CD4-positive, alpha-beta T cell (primary cell): ENCODE results near the gene DNER. TPM values are rescaled to one million over a fixed set of nuclear protein-coding genes. Genes with fewer than 3 reads are reported as not detected.

ENCODE experiments used
- ATAC-seq: fragments of 200-7000 bp; cut with Tn5 transposase; one replicate; pipeline ENCODE4 v1.10.0; 2022; ENCODE audit warnings: mild to moderate bottlenecking; ENCODE audit not compliant: poor library complexity
- CTCF ChIA-PET: fragments of 350-600 bp; sonication (Branson Sonifier 250); formaldehyde crosslinking; loops from one replicate; lab custom pipeline; 2021; ENCODE audit warnings: antibody characterized with exemption, inconsistent platforms; lab: Charles Lee
- POLR2A ChIA-PET: fragments of 350-600 bp; sonication (Branson Sonifier 250); formaldehyde crosslinking; loops from one replicate; lab custom pipeline; 2021; ENCODE audit warnings: antibody characterized with exemption, inconsistent platforms; lab: Charles Lee
- DNase-seq, 14 experiments: peaks; one replicate each; pipeline ENCODE4 v3.0.0-alpha.2; 2013 to 2020; ENCODE audit warnings: mixed read lengths in 2 of 14
- H3K27ac ChIP-seq, 2 donors: one replicate each; pipeline versions ENCODE4 v1.5.1 to v1.7.0; 2013; ENCODE audit warnings: low read length in 2 of 2, low read depth in 1 of 2, mild to moderate bottlenecking in 1 of 2
- H3K27me3 ChIP-seq, 2 experiments: 1 replicate in 1 of 2; 2 replicates in 1 of 2; pipeline versions ENCODE4 v1.6.1 to v1.7.0; 2013; ENCODE audit warnings: low read length in 2 of 2, control low read depth in 1 of 2, mild to moderate bottlenecking in 1 of 2, moderate library complexity in 1 of 2; ENCODE audit not compliant: insufficient read depth in 2 of 2, control insufficient read depth in 1 of 2
- H3K36me3 ChIP-seq: one replicate; pipeline ENCODE4 v1.6.1; 2013; ENCODE audit warnings: low read length, control low read depth; ENCODE audit not compliant: insufficient read depth
- H3K4me1 ChIP-seq: one replicate; pipeline ENCODE4 v1.6.1; 2013; ENCODE audit warnings: low read length, control low read depth; ENCODE audit not compliant: insufficient read depth
- H3K4me3 ChIP-seq: one replicate; pipeline ENCODE4 v1.5.1; 2013; ENCODE audit warnings: mild to moderate bottlenecking, low read length, moderate library complexity
- H3K9me3 ChIP-seq, 2 experiments: 1 replicate in 1 of 2; 2 replicates in 1 of 2; pipeline versions ENCODE4 v1.6.1 to v1.7.0; 2013; ENCODE audit warnings: low read length in 2 of 2, mild to moderate bottlenecking in 2 of 2, control low read depth in 1 of 2, moderate library complexity in 1 of 2; ENCODE audit not compliant: control insufficient read depth in 1 of 2, insufficient read depth in 1 of 2
- H3K27ac Mint-ChIP-seq: one replicate; pipeline ENCODE4 v1.8.0; 2020; ENCODE audit warnings: mixed read lengths
- H3K27me3 Mint-ChIP-seq: one replicate; pipeline ENCODE4 v1.8.0; 2021; ENCODE audit warnings: mixed read lengths
- H3K36me3 Mint-ChIP-seq: one replicate; pipeline ENCODE4 v1.8.0; 2021; ENCODE audit warnings: low read depth, mixed read lengths
- H3K4me1 Mint-ChIP-seq: one replicate; pipeline ENCODE4 v1.8.0; 2021; ENCODE audit warnings: low read depth, mixed read lengths
- H3K4me3 Mint-ChIP-seq: one replicate; pipeline ENCODE4 v1.8.0; 2020; ENCODE audit warnings: mild to moderate bottlenecking, mixed read lengths
- H3K9me3 Mint-ChIP-seq: one replicate; pipeline ENCODE4 v1.8.0; 2020; ENCODE audit warnings: mixed read lengths
- CTCF ChIP-seq: fragments of 200-600 bp; IDR thresholded peaks from one replicate; pipeline ENCODE4 v1.8.0; 2022; ENCODE audit warnings: antibody characterized with exemption, mild to moderate bottlenecking
- intact Hi-C, 2 experiments: fragments of 100-400 bp; cut with DNase I in 1 of 2; cut with micrococcal nuclease in 1 of 2; formaldehyde crosslinking; loops; one replicate each; pipeline versions ENCODE4 v1.15.1 to v1.9.0; 2023 to 2025; cut with DNase I, micrococcal nuclease
- total RNA-seq, 174 experiments: library from RNA in 2 of 174; stranded (reverse) in 2 of 174; gene quantifications; one replicate each; pipeline ENCODE4 v1.2.3 and lab custom pipeline; 2021 to 2026

DNER gene
- total RNA-seq, 2 experiments from 2014 or later = not detected

GRCh38 chr2:229409751-229410181 is 304.6 kb downstream of the DNER start:
- Mint-ChIP-seq H3K4me3 (no peak overlapping the region), H3K27me3 (peaks cover 4% of the 10 kb centered on the region), H3K27ac (no peak overlapping the region), H3K4me1 (no peaks in the 10 kb centered on the region), H3K36me3 (no peaks in the 10 kb centered on the region), H3K9me3 (peaks cover 2% of the 10 kb centered on the region)
- Histone ChIP-seq H3K27ac (no peak overlapping the region), H3K27me3 (no peaks in the 10 kb centered on the region), H3K36me3 (no peaks in the 10 kb centered on the region), H3K4me3 (no peak overlapping the region), H3K4me1 (no peaks in the 10 kb centered on the region), H3K9me3 (peaks cover 0 to 3% of the 10 kb centered on the region in 2 experiments)
- DNase-seq (no peak), ATAC-seq (no peak)
- ChIA-PET CTCF (no interaction called here), POLR2A (no interaction called here)
- intact Hi-C loops = no loop called here
- TF ChIP-seq CTCF = no peak

- Mint-ChIP-seq H3K4me1 (no peaks in the 10 kb centered on the region), H3K27me3 (peaks cover 4% of the 10 kb centered on the region), H3K27ac (no peak overlapping the region), H3K9me3 (peaks cover 2% of the 10 kb centered on the region), H3K36me3 (no peaks in the 10 kb centered on the region), H3K4me3 (no peak overlapping the region)
- no peaks in the 10 kb centered on the region for H3K27me3 ChIP-seq
- DNase-seq = peak in 1 of 14 experiments; percentile 0
- ChIA-PET CTCF (no interaction called here), POLR2A (no interaction called here)
- no peak overlapping the region for H3K27ac ChIP-seq
- H3K4me3 ChIP-seq = no peak overlapping the region
- intact Hi-C loops = no loop called here
- H3K9me3 ChIP-seq = no peaks in the 10 kb centered on the region
- TF ChIP-seq CTCF = no peak
- H3K4me1 ChIP-seq = no peaks in the 10 kb centered on the region
- ATAC-seq = no peak
- no peaks in the 10 kb centered on the region for H3K36me3 ChIP-seq
Observed at GRCh38 chr2:229408962-229409361, 305.4 kb downstream of the DNER start.

GRCh38 chr2:229408356-229408755 is 306.0 kb downstream of the DNER start:
- Mint-ChIP-seq H3K9me3 (peaks cover 2% of the 10 kb centered on the region), H3K27me3 (peaks cover 4% of the 10 kb centered on the region), H3K4me1 (no peaks in the 10 kb centered on the region), H3K4me3 (no peak overlapping the region), H3K36me3 (no peaks in the 10 kb centered on the region), H3K27ac (no peak overlapping the region)
- Histone ChIP-seq H3K27me3 (no peaks in the 10 kb centered on the region), H3K27ac (no peak overlapping the region), H3K4me1 (no peaks in the 10 kb centered on the region), H3K4me3 (no peak overlapping the region), H3K9me3 (no peaks in the 10 kb centered on the region), H3K36me3 (no peaks in the 10 kb centered on the region)
- peak in 3 of 14 experiments; percentile 10 to 66 (median 56) for DNase-seq
- no peak for TF ChIP-seq CTCF
- ChIA-PET CTCF (no interaction called here), POLR2A (no interaction called here)
- ATAC-seq = no peak
- intact Hi-C loops = no loop called here
